ENCODE data around the gene MAP2K2.

Gene MAP2K2

GRCh38 chr19:4052993-4053422, 70.9 kb downstream of the MAP2K2 start:
- Histone ChIP-seq H3K4me3 (no peak overlapping the region), H3K9ac (ENCODE audit: insufficient read length) (no peak overlapping the region), H3K27ac (no peak overlapping the region), H3K36me3 (ENCODE audit: insufficient read depth, low read length) (peaks cover 44% of the 10 kb centered on the region; the same call in 1 of the 2 replicates), H3K9me3 (ENCODE audit: low read depth, low read length) (no peaks in the 10 kb centered on the region)
- TF ChIP-seq FOXP2 (optimal IDR thresholded peaks at IDR 0.05; ENCODE audit: control extremely low read depth, extremely low read length, insufficient read depth) = no peak
- no peak for TF ChIP-seq EZH2 (IDR thresholded peaks at IDR 0.05)
- TF ChIP-seq POLR2AphosphoS5 (IDR thresholded peaks at IDR 0.05; ENCODE audit: borderline replicate concordance, low read depth, low read length) = no peak
- no peak for DNase-seq (ENCODE audit: low read depth, low spot score)

GRCh38 chr19:4052114-4052992, 71.6 kb downstream of the MAP2K2 start:
- Histone ChIP-seq H3K4me3 (no peak overlapping the region), H3K9ac (ENCODE audit: insufficient read length) (no peak overlapping the region), H3K36me3 (ENCODE audit: insufficient read depth, low read length) (peaks cover 46% of the 10 kb centered on the region; the same call in 1 of the 2 replicates), H3K9me3 (ENCODE audit: low read depth, low read length) (no peaks in the 10 kb centered on the region), H3K27ac (no peak overlapping the region)
- DNase-seq (ENCODE audit: low read depth, low spot score) = no peak
- no peak for TF ChIP-seq POLR2AphosphoS5 (IDR thresholded peaks at IDR 0.05; ENCODE audit: borderline replicate concordance, low read depth, low read length)
- TF ChIP-seq FOXP2 (optimal IDR thresholded peaks at IDR 0.05; ENCODE audit: control extremely low read depth, extremely low read length, insufficient read depth) = no peak
- no peak for TF ChIP-seq EZH2 (IDR thresholded peaks at IDR 0.05)

- TF ChIP-seq POLR2AphosphoS5 (IDR thresholded peaks at IDR 0.05; ENCODE audit: borderline replicate concordance, low read depth, low read length) (no peak), EZH2 (IDR thresholded peaks at IDR 0.05) (no peak), FOXP2 (optimal IDR thresholded peaks at IDR 0.05; ENCODE audit: control extremely low read depth, extremely low read length, insufficient read depth) (no peak)
- Histone ChIP-seq H3K9ac (ENCODE audit: insufficient read length) (no peak overlapping the region), H3K9me3 (ENCODE audit: low read depth, low read length) (no peaks in the 10 kb centered on the region), H3K36me3 (ENCODE audit: insufficient read depth, low read length) (peaks cover 46% of the 10 kb centered on the region), H3K4me3 (no peak overlapping the region), H3K27ac (no peak overlapping the region)
- no peak for DNase-seq (ENCODE audit: low read depth, low spot score)
Measured at GRCh38 chr19:4051175-4052101, 72.5 kb downstream of the MAP2K2 start.

- Histone ChIP-seq H3K9me3 (ENCODE audit: low read depth, low read length) (no peaks in the 10 kb centered on the region), H3K27ac (no peak overlapping the region), H3K9ac (ENCODE audit: insufficient read length) (no peak overlapping the region), H3K4me3 (no peak overlapping the region), H3K36me3 (ENCODE audit: insufficient read depth, low read length) (peaks cover 40% of the 10 kb centered on the region)
- DNase-seq (ENCODE audit: low read depth, low spot score) = no peak
- TF ChIP-seq EZH2 (IDR thresholded peaks at IDR 0.05) (no peak), FOXP2 (optimal IDR thresholded peaks at IDR 0.05; ENCODE audit: control extremely low read depth, extremely low read length, insufficient read depth) (no peak), POLR2AphosphoS5 (IDR thresholded peaks at IDR 0.05; ENCODE audit: borderline replicate concordance, low read depth, low read length) (no peak)
Measured at GRCh38 chr19:4049432-4049831, 74.5 kb downstream of the MAP2K2 start.

- Histone ChIP-seq H3K27ac (no peak overlapping the region), H3K36me3 (ENCODE audit: insufficient read depth, low read length) (peaks cover 25% of the 10 kb centered on the region), H3K4me3 (no peak overlapping the region), H3K9me3 (ENCODE audit: low read depth, low read length) (no peaks in the 10 kb centered on the region), H3K9ac (ENCODE audit: insufficient read length) (no peak overlapping the region)
- TF ChIP-seq EZH2 (IDR thresholded peaks at IDR 0.05) = no peak
- no peak for TF ChIP-seq FOXP2 (optimal IDR thresholded peaks at IDR 0.05; ENCODE audit: control extremely low read depth, extremely low read length, insufficient read depth)
- no peak for TF ChIP-seq POLR2AphosphoS5 (IDR thresholded peaks at IDR 0.05; ENCODE audit: borderline replicate concordance, low read depth, low read length)
- DNase-seq (ENCODE audit: low read depth, low spot score) = no peak
Measured at GRCh38 chr19:4046946-4047683, 76.8 kb downstream of the MAP2K2 start.

GRCh38 chr19:4046362-4046691, 77.6 kb downstream of the MAP2K2 start:
- no peak for TF ChIP-seq POLR2AphosphoS5 (IDR thresholded peaks at IDR 0.05; ENCODE audit: borderline replicate concordance, low read depth, low read length)
- TF ChIP-seq FOXP2 (optimal IDR thresholded peaks at IDR 0.05; ENCODE audit: control extremely low read depth, extremely low read length, insufficient read depth) = no peak
- no peak for TF ChIP-seq EZH2 (IDR thresholded peaks at IDR 0.05)
- DNase-seq (ENCODE audit: low read depth, low spot score) = no peak
- H3K27ac ChIP-seq = peak overlapping the region; percentile 75
- H3K4me3 ChIP-seq = no peak overlapping the region
- peaks cover 21% of the 10 kb centered on the region for H3K36me3 ChIP-seq (ENCODE audit: insufficient read depth, low read length)
- H3K9me3 ChIP-seq (ENCODE audit: low read depth, low read length) = no peaks in the 10 kb centered on the region
- H3K9ac ChIP-seq (ENCODE audit: insufficient read length) = no peak overlapping the region

- DNase-seq (ENCODE audit: low read depth, low spot score) = no peak
- Histone ChIP-seq H3K9ac (ENCODE audit: insufficient read length) (no peak overlapping the region), H3K36me3 (ENCODE audit: insufficient read depth, low read length) (peaks cover 18% of the 10 kb centered on the region), H3K4me3 (no peak overlapping the region), H3K27ac (peak overlapping the region; percentile 75; the same call in 1 of the 2 replicates), H3K9me3 (ENCODE audit: low read depth, low read length) (no peaks in the 10 kb centered on the region)
- TF ChIP-seq POLR2AphosphoS5 (IDR thresholded peaks at IDR 0.05; ENCODE audit: borderline replicate concordance, low read depth, low read length) (no peak), EZH2 (IDR thresholded peaks at IDR 0.05) (no peak), FOXP2 (optimal IDR thresholded peaks at IDR 0.05; ENCODE audit: control extremely low read depth, extremely low read length, insufficient read depth) (no peak)
Measured at GRCh38 chr19:4045597-4046361, 78.1 kb downstream of the MAP2K2 start.

Data from SK-N-MC (cell line).